OCI-LY7 (cell line): ENCODE data around the gene SPPL3. TPM values are rescaled to one million over a fixed set of nuclear protein-coding genes. Genes with fewer than 3 reads are reported as not detected.

Experiments used
- BruUV-seq: library from RNA; stranded (reverse); fragments of 400-500 nt; replicated peaks from 2 replicates; lab custom pipeline; 2021; lab: Mats Ljungman, UMichigan
- CTCF ChIA-PET: fragments of 300-600 bp; sonication (Branson Sonifier 250); formaldehyde crosslinking; loops from one replicate; lab custom pipeline; 2022; ENCODE audit warnings: antibody characterized with exemption; ENCODE audit not compliant: unreplicated experiment; lab: Charles Lee
- POLR2A ChIA-PET: fragments of 300-600 bp; sonication (Branson Sonifier 250); formaldehyde crosslinking; loops from one replicate; lab custom pipeline; 2022; ENCODE audit warnings: antibody characterized with exemption; lab: Charles Lee
- DNase-seq: peaks from one replicate; pipeline ENCODE4 v3.0.0-alpha.2; 2015; ENCODE audit warnings: low spot score
- H2AFZ ChIP-seq: fragments of 200-600 bp; sonication (generic), shearing (Covaris generic); 2 replicates; pipeline ENCODE4 v1.6.1; 2014; ENCODE audit warnings: mild to moderate bottlenecking, antibody characterized with exemption, low read length, moderate library complexity
- H3K27ac ChIP-seq: fragments of 200-600 bp; sonication (generic); 2 replicates; pipeline ENCODE4 v1.5.1; 2014; ENCODE audit warnings: mixed run types, low read depth, mild to moderate bottlenecking, moderate library complexity, low read length, inconsistent platforms; ENCODE audit not compliant: poor library complexity, severe bottlenecking
- H3K36me3 ChIP-seq: fragments of 200-600 bp; sonication (generic); 2 replicates; pipeline ENCODE4 v1.6.1; 2014; ENCODE audit warnings: mild to moderate bottlenecking, antibody characterized with exemption, low read length, moderate library complexity, mixed read lengths; ENCODE audit not compliant: insufficient read depth
- H3K4me1 ChIP-seq: fragments of 200-600 bp; sonication (generic); 2 replicates; pipeline ENCODE4 v1.5.1; 2014; ENCODE audit warnings: mild to moderate bottlenecking, low read length; ENCODE audit not compliant: insufficient read depth, poor library complexity, severe bottlenecking
- H3K4me2 ChIP-seq: fragments of 200-600 bp; sonication (generic); 2 replicates; pipeline ENCODE4 v1.6.1; 2014; ENCODE audit warnings: mild to moderate bottlenecking, low read length
- H3K4me3 ChIP-seq: fragments of 200-600 bp; sonication (generic); 2 replicates; pipeline ENCODE4 v1.5.1; 2014; ENCODE audit warnings: mild to moderate bottlenecking, low read depth, low read length; ENCODE audit not compliant: poor library complexity, severe bottlenecking
- H3K79me2 ChIP-seq: fragments of 200-600 bp; sonication (generic); 2 replicates; pipeline ENCODE4 v1.6.1; 2016; ENCODE audit warnings: low read depth, mild to moderate bottlenecking, low read length, moderate library complexity, mixed read lengths; ENCODE audit not compliant: insufficient read depth
- H3K9me2 ChIP-seq: fragments of 200-600 bp; sonication (generic); 2 replicates; pipeline ENCODE4 v1.6.1; 2016; ENCODE audit warnings: mild to moderate bottlenecking, low read length, mixed read lengths; ENCODE audit not compliant: insufficient read depth
- H3K9me3 ChIP-seq: fragments of 200-600 bp; sonication (generic); 2 replicates; pipeline ENCODE4 v1.6.1; 2014; ENCODE audit warnings: mild to moderate bottlenecking, mixed run types, low read length, mixed read lengths
- H4K20me1 ChIP-seq: fragments of 200-600 bp; sonication (generic); 2 replicates; pipeline ENCODE4 v1.6.1; 2014; ENCODE audit warnings: mild to moderate bottlenecking, antibody characterized with exemption, low read length, moderate library complexity, mixed read lengths; ENCODE audit not compliant: insufficient read depth
- EZH2phosphoT487 ChIP-seq: fragments of 200-600 bp; sonication (generic); IDR thresholded peaks from 2 replicates; pipeline ENCODE4 v1.6.1; 2018; ENCODE audit warnings: low read depth, borderline replicate concordance, mild to moderate bottlenecking, mixed run types, antibody characterized with exemption, low read length, moderate library complexity, mixed read lengths
- intact Hi-C: fragments of 100-400 bp; cut with micrococcal nuclease; formaldehyde crosslinking; loops from one replicate; pipeline ENCODE4 v1.10.0; 2022; ENCODE audit not compliant: unreplicated experiment
- total RNA-seq, 2 experiments: library from RNA; depleted of rRNA in 1 of 2; stranded (reverse); fragments of >200 nt in 1 of 2; shearing (Covaris generic) in 1 of 2; gene quantifications; 2 replicates each; pipeline ENCODE4 v1.2.3, GENCODE V29; 2014 to 2022
- TF ChIP-seq, protein P1 (sequence below): fragments of 200-600 bp; sonication (generic); conservative IDR thresholded peaks from 2 replicates; pipeline ENCODE4 v1.5.1; 2014; ENCODE audit warnings: mild to moderate bottlenecking, antibody characterized with exemption, low read length, moderate library complexity, mixed read lengths

SPPL3 gene
- total RNA-seq, 2 experiments from 2014 or later: 8.6 to 36.6 TPM

GRCh38 chr12:120830052-120830940 is 73.9 kb downstream of the SPPL3 start:
- no peak for DNase-seq
- Histone ChIP-seq H3K4me2 (no peak overlapping the region), H2AFZ (no peak overlapping the region), H3K9me2 (no peaks in the 10 kb centered on the region), H3K27ac (no peak overlapping the region), H3K4me3 (no peak overlapping the region), H4K20me1 (peaks cover 11% of the 10 kb centered on the region), H3K9me3 (no peaks in the 10 kb centered on the region), H3K79me2 (peaks cover 23% of the 10 kb centered on the region; the same call in 1 of the 2 replicates), H3K36me3 (peaks cover 10% of the 10 kb centered on the region), H3K4me1 (peaks cover 30% of the 10 kb centered on the region)
- TF ChIP-seq, protein P1, sequence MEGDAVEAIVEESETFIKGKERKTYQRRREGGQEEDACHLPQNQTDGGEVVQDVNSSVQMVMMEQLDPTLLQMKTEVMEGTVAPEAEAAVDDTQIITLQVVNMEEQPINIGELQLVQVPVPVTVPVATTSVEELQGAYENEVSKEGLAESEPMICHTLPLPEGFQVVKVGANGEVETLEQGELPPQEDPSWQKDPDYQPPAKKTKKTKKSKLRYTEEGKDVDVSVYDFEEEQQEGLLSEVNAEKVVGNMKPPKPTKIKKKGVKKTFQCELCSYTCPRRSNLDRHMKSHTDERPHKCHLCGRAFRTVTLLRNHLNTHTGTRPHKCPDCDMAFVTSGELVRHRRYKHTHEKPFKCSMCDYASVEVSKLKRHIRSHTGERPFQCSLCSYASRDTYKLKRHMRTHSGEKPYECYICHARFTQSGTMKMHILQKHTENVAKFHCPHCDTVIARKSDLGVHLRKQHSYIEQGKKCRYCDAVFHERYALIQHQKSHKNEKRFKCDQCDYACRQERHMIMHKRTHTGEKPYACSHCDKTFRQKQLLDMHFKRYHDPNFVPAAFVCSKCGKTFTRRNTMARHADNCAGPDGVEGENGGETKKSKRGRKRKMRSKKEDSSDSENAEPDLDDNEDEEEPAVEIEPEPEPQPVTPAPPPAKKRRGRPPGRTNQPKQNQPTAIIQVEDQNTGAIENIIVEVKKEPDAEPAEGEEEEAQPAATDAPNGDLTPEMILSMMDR: no peak
- no peak for TF ChIP-seq EZH2phosphoT487
- no TSS peak for BruUV-seq
- CTCF ChIA-PET: no interaction called here
- POLR2A ChIA-PET: interaction anchor here (0.5 to 0.8 kb wide), 2 partner anchors 27 to 1951 kb away, joined by 4 read pairs; no protein-coding TSS in a partner anchor
- intact Hi-C loops: no loop called here

- Histone ChIP-seq H3K79me2 (peaks cover 26% of the 10 kb centered on the region; the same call in 1 of the 2 replicates), H3K4me1 (peaks cover 12% of the 10 kb centered on the region), H2AFZ (no peak overlapping the region), H3K4me2 (no peak overlapping the region), H3K4me3 (no peak overlapping the region), H3K27ac (no peak overlapping the region), H3K9me3 (no peaks in the 10 kb centered on the region), H3K9me2 (no peaks in the 10 kb centered on the region), H3K36me3 (peaks cover 10% of the 10 kb centered on the region), H4K20me1 (0 out of 2 replicates have a peak, but pooled peaks cover 9% of the 10 kb centered on the region)
- TF ChIP-seq EZH2phosphoT487: no peak
- TF ChIP-seq, protein P1: no peak
- DNase-seq: no peak
- intact Hi-C loops: no loop called here
- CTCF ChIA-PET: no interaction called here
- POLR2A ChIA-PET: no interaction called here
- BruUV-seq: no TSS peak
These were observed 77.8 kb downstream of the SPPL3 start for GRCh38 chr12:120826335-120826734.

DNA sequence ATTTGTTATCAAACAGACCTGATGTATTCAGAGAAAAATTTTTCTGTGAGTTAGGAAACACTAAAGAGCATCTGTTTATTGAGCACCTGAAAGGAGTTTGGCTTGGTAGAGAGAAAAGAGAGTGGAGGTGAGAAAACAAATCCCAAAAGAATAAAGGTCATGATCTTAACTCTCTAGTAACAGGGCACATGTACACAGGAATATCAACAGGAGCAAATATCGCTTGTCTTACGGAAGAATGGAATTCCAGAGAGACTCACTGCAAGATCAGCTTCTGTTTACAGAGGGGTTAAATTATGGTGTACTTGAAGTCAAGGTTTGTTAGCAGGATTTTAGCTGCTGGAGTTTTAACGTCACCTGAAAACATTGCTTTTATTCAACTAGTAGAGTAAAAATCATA is 78.8 kb downstream of the SPPL3 start:
- no peak for TF ChIP-seq EZH2phosphoT487
- TF ChIP-seq, protein P1: no peak
- intact Hi-C loops: no loop called here
- Histone ChIP-seq H3K36me3 (peaks cover 10% of the 10 kb centered on the region), H3K4me1 (peaks cover 12% of the 10 kb centered on the region), H3K4me3 (no peak overlapping the region), H2AFZ (no peak overlapping the region), H3K9me3 (no peaks in the 10 kb centered on the region), H3K79me2 (peaks cover 32% of the 10 kb centered on the region; the same call in 1 of the 2 replicates), H3K4me2 (no peak overlapping the region), H4K20me1 (0 out of 2 replicates have a peak, but pooled peaks cover 9% of the 10 kb centered on the region), H3K9me2 (no peaks in the 10 kb centered on the region), H3K27ac (no peak overlapping the region)
- no TSS peak for BruUV-seq
- POLR2A ChIA-PET: no interaction called here
- no peak for DNase-seq
- CTCF ChIA-PET: no interaction called here
